LNCAP (cell line): ENCODE results near the gene SNIP1.
A peak's percentile ranks its signal among the peaks of the same experiment; 100 is the strongest.

ENCODE experiments used
- TF ChIP-seq, protein P1 (sequence below): fragments of 450-650 bp; IDR thresholded peaks from 2 replicates; pipeline ENCODE4 v1.5.1; 2017; ENCODE audit warnings: mild to moderate bottlenecking

The SNIP1 gene

GRCh38 chr1:37519613-37520012 lies 34.5 kb downstream of the SNIP1 start:
- TF ChIP-seq, protein P1, sequence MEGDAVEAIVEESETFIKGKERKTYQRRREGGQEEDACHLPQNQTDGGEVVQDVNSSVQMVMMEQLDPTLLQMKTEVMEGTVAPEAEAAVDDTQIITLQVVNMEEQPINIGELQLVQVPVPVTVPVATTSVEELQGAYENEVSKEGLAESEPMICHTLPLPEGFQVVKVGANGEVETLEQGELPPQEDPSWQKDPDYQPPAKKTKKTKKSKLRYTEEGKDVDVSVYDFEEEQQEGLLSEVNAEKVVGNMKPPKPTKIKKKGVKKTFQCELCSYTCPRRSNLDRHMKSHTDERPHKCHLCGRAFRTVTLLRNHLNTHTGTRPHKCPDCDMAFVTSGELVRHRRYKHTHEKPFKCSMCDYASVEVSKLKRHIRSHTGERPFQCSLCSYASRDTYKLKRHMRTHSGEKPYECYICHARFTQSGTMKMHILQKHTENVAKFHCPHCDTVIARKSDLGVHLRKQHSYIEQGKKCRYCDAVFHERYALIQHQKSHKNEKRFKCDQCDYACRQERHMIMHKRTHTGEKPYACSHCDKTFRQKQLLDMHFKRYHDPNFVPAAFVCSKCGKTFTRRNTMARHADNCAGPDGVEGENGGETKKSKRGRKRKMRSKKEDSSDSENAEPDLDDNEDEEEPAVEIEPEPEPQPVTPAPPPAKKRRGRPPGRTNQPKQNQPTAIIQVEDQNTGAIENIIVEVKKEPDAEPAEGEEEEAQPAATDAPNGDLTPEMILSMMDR, result no peak

DNA sequence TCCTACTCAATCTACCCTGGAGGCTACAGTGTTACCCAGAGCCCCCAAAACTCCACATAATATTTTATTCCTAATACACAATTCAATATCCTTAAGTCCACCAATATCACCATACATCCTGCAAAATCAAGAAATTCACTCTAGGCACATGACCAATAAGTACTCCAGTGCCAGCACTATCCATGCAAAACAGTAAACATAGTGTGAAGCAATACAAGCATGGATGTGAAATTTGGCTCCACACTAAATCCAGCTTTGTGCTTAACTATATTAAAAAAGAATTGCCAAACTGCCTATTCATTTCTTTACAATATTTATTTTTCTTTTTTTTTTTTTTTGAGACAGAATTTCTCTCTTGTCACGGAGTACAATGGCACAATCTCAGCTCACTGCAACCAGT lies 36.5 kb downstream of the SNIP1 start:
- TF ChIP-seq, protein P1, result no peak

DNA sequence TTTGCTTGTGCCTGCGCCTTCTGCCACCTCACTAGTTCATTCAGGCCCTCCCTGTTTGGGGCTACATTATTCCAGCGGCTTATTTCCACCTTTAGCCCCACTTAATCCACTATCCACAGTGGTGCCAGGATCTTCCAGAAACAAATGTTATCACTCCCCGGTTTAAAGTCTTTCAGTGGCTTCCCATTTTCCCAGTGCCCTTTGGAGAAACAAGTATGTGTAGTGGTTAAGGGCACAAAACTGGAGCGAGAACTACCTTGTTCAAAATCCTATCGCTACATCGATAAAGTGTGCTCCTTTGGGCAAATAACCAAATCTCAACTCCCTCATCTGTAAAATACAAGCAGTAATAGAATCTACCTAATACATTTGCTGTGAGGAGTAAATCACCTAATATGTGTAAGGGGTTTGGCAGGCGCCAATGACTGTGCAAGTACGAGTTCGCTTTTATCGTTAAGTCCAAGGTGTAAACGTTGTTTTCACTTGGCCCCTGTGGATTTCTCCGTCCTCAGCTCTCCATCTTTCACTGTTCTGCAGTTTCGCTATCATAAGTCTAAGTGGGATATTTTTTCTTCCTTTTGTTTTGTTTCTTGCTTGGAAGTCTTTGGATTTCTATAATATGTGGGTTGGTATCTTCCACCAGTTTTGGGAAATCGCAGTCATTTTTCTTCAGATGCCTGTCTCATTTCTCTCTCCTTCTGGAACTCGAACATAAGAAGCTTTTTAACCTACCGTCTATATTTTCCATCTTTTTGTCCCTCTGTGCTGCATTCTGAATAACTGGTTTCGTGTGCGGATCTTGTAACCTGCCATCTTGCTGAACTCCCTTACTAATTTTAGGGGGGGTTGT lies 38.7 kb downstream of the SNIP1 start:
- TF ChIP-seq, protein P1, result no peak

DNA sequence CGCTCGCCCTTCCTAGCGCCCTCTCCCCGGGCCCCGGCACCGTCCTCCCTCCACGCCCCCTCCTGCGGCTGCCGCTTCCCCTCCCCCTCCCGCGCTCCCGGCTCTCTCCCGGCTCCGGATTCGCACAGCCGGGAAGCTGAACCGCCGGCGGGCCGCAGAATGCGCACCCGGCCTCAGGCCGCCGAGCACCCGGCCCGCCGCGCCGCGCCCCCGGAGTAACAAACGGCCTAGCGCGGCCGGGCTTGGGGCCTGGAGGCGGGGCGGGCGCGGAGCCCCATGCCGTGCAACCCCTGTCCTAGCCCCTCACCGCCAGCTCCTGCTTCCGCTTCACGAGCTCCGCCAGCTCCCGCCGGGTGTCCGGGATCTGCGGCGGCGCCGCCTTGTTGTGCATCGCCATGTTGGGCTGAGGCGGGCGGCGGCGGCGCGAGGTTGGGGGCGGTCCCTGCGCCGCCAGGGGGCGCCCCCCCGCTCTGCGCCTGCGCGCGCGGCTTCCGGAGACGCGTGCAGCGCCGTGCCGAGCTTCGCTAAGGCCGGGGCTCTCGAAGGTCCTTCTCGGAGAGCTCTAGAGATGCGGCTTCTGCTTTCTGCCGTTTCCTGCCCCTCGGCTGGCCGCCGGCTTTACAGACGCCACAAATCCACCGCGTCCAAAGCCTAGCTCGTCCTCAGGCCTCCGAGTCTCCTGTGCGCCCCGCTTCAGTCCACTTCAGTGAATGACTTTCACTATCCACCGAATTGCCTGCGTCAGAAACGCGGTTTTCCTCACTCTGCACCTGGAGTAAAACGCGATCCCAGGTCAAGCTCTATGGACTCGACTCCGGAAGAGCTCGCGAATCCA lies 39.5 kb downstream of the SNIP1 start, which contains the start of gene MEAF6:
Gene MEAF6 (minus strand): TSS at position 417 of the 835 bp plus-strand sequence. CDS start 20 bp downstream, at position 397.
- TF ChIP-seq, protein P1, result peak; percentile 84

- TF ChIP-seq, protein P1, result no peak
Measured at GRCh38 chr1:37513795-37514349, 40.2 kb downstream of the SNIP1 start.

DNA sequence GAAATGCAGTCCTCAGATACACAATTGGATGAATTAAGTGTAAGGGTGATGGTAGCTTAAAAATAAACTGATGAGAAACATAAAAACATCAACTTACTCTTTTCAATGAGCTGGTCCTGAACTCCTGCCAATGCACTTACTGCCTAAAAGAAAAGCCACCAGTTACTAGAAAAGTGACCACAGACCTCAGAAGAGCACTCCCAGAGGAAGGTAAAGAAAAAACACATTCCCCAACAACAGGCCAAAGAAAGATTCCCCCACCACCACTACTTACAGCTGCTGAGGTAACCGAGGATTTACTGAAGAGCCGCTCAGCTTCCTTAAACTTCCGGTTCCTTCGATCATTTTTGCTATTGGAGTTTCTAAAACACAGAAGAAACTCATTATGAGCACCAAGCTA lies 44.9 kb downstream of the SNIP1 start:
- TF ChIP-seq, protein P1, result peak; percentile 37; the same call in 1 of the 2 replicates

GRCh38 chr1:37506740-37507139 lies 47.4 kb downstream of the SNIP1 start:
- TF ChIP-seq, protein P1, result no peak
